ENCODE measurements around the gene ETV5. TPM values are rescaled to one million over a fixed set of nuclear protein-coding genes. Genes with fewer than 3 reads are reported as not detected.

ETV5 gene
- total RNA-seq, 1 donor from 2014 or later: 40.6 TPM

GRCh38 chr3:186151077-186151971 lies 42.4 kb upstream of the ETV5 start:
- Mint-ChIP-seq H3K4me1 (ENCODE audit: unreplicated experiment) (peaks cover 29% of the 10 kb centered on the region), H3K9me3 (ENCODE audit: unreplicated experiment) (no peaks in the 10 kb centered on the region), H3K4me3 (ENCODE audit: unreplicated experiment) (no peak overlapping the region), H3K36me3 (ENCODE audit: low read depth, unreplicated experiment) (peaks cover 4% of the 10 kb centered on the region), H3K27me3 (ENCODE audit: unreplicated experiment) (no peaks in the 10 kb centered on the region), H3K27ac (ENCODE audit: unreplicated experiment) (peak overlapping the region; percentile 48)
- no peak for TF ChIP-seq CTCF (IDR thresholded peaks at IDR 0.05; ENCODE audit: unreplicated experiment)
- DNase-seq (ENCODE audit: low spot score): no peak

GRCh38 chr3:186150041-186150830 lies 41.3 kb upstream of the ETV5 start:
- H3K36me3 Mint-ChIP-seq (ENCODE audit: low read depth, unreplicated experiment): peaks cover 4% of the 10 kb centered on the region
- H3K27me3 Mint-ChIP-seq (ENCODE audit: unreplicated experiment): no peaks in the 10 kb centered on the region
- no peak overlapping the region for H3K4me3 Mint-ChIP-seq (ENCODE audit: unreplicated experiment)
- TF ChIP-seq CTCF (IDR thresholded peaks at IDR 0.05; ENCODE audit: unreplicated experiment): no peak
- no peaks in the 10 kb centered on the region for H3K9me3 Mint-ChIP-seq (ENCODE audit: unreplicated experiment)
- peaks cover 29% of the 10 kb centered on the region for H3K4me1 Mint-ChIP-seq (ENCODE audit: unreplicated experiment)
- DNase-seq (ENCODE audit: low spot score): no peak
- no peak overlapping the region for H3K27ac Mint-ChIP-seq (ENCODE audit: unreplicated experiment)

GRCh38 chr3:186149319-186149960 lies 40.6 kb upstream of the ETV5 start:
- H3K36me3 Mint-ChIP-seq (ENCODE audit: low read depth, unreplicated experiment): peaks cover 4% of the 10 kb centered on the region
- DNase-seq (ENCODE audit: low spot score): no peak
- TF ChIP-seq CTCF (IDR thresholded peaks at IDR 0.05; ENCODE audit: unreplicated experiment): no peak
- peak overlapping the region; percentile 84 for H3K27ac Mint-ChIP-seq (ENCODE audit: unreplicated experiment)
- peaks cover 34% of the 10 kb centered on the region for H3K4me1 Mint-ChIP-seq (ENCODE audit: unreplicated experiment)
- H3K9me3 Mint-ChIP-seq (ENCODE audit: unreplicated experiment): no peaks in the 10 kb centered on the region
- no peak overlapping the region for H3K4me3 Mint-ChIP-seq (ENCODE audit: unreplicated experiment)
- no peaks in the 10 kb centered on the region for H3K27me3 Mint-ChIP-seq (ENCODE audit: unreplicated experiment)

- Mint-ChIP-seq H3K9me3 (ENCODE audit: unreplicated experiment) (no peaks in the 10 kb centered on the region), H3K4me3 (ENCODE audit: unreplicated experiment) (no peak overlapping the region), H3K4me1 (ENCODE audit: unreplicated experiment) (peaks cover 26% of the 10 kb centered on the region), H3K27me3 (ENCODE audit: unreplicated experiment) (peaks cover 3% of the 10 kb centered on the region), H3K36me3 (ENCODE audit: low read depth, unreplicated experiment) (no peaks in the 10 kb centered on the region), H3K27ac (ENCODE audit: unreplicated experiment) (no peak overlapping the region)
- no peak for DNase-seq (ENCODE audit: low spot score)
- no peak for TF ChIP-seq CTCF (IDR thresholded peaks at IDR 0.05; ENCODE audit: unreplicated experiment)
Measured at GRCh38 chr3:186144257-186144656, 35.4 kb upstream of the ETV5 start.
